ENCODE results near the gene AP1S1. TPM values are rescaled to one million over a fixed set of nuclear protein-coding genes. Genes with fewer than 3 reads are reported as not detected.

AP1S1 gene
- total RNA-seq: 128 and 158 TPM in 2 replicates

DNA sequence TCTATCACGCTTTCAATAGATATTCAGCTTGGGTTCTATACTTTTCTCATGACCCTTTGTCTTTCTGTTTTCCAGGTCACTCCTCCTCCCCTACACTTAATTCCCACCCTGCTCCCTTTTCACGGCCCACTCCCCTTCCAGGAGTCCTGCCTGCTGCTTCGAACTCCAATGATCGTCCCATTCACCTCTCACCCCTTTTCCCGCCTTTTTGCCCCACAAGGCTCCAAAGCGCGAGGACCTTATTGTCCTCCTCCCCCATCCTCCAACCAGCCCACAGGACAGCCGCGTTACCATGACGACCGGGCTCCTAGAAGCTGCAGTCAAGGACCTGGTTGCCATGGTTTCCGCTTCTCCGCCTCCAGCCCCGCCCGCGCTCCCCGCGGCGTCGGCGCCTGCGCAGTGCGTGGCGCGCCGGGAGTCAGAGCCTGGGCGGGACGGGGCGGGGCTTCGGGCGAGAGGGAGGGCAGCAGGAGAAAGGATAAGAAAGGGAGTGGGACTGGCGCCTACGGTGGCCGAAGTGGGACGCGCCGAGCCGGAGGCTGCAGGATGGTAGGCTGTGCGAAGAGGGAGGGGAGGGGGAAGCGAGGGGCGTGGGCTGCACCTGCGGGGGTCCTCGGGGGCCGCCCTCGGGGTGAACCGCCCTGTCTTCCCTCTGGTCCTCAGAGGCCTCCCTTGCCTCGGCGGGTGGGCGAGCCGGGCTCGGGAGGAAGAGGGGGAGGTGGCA is at the start of gene AP1S1:
TSS of gene AP1S1 (plus strand) at position 508 of the 724 bp plus-strand sequence. CDS start at position 547, 39 bp downstream.

DNA sequence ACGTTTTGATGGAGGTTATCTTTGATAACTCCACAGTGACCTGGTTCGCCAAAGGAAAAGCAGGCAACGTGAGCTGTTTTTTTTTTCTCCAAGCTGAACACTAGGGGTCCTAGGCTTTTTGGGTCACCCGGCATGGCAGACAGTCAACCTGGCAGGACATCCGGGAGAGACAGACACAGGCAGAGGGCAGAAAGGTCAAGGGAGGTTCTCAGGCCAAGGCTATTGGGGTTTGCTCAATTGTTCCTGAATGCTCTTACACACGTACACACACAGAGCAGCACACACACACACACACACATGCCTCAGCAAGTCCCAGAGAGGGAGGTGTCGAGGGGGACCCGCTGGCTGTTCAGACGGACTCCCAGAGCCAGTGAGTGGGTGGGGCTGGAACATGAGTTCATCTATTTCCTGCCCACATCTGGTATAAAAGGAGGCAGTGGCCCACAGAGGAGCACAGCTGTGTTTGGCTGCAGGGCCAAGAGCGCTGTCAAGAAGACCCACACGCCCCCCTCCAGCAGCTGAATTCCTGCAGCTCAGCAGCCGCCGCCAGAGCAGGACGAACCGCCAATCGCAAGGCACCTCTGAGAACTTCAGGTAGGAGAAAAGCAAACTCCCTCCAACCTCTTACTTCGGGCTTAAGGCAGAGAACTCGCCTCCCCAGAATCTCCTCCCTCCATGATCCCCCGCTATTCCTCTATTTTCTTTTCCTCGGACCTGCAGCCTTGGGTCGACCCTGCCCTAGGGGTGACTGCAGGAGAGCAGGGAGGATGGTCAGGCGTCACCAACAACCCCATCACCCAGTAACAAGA is 27.4 kb upstream of the AP1S1 start, which contains the start of gene SERPINE1:
TSS of gene SERPINE1 (plus strand) at position 454 of the 809 bp plus-strand sequence. CDS start 1,290 bp downstream, outside the sequence.

DNA sequence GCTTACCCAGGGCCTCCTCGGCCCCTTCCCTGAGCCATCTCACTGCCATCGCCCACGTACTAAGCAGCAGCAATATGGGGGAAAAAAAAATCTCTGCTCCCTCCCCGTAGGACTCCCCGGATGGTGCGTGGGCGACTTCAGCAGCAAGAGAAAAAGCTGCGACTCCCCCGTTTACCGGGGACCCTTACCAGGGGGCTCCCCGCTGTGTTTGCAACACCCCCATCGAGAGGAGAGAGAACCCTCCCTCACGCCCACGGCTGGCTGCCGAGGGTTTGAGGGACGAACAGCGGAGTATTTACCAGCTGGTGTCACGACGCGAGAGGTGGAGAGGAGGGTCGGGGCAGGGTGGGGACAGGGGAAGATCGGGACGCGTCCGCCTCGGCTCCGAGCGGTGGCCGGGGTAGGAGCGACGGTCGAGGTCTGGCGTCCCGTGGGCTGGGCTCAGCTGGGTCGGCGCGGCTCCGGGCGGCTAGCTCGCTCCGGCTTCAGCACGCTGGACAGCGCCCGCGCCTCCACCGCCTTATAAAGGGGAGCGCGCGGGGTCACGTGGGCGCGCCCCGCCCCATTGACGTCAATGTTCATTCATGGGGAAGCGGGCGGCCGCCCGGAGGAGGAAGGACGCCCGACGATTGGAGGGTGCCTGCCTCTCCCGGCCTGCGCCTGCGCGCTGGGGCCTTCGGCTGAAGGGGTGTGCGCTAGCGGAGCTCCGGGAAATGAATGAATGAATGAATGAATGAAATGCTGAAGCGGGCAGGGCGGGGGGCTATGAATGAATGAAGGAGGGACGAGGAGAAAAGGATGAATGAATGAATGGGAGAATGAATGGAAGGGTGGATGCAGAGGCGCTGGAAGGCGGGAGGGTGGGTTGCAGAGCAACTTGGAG is 11.0 kb downstream of the AP1S1 start, which contains the start of gene VGF:
TSS of gene VGF (minus strand) at position 495 of the 883 bp plus-strand sequence. CDS start 726 bp downstream, outside the sequence.

DNA sequence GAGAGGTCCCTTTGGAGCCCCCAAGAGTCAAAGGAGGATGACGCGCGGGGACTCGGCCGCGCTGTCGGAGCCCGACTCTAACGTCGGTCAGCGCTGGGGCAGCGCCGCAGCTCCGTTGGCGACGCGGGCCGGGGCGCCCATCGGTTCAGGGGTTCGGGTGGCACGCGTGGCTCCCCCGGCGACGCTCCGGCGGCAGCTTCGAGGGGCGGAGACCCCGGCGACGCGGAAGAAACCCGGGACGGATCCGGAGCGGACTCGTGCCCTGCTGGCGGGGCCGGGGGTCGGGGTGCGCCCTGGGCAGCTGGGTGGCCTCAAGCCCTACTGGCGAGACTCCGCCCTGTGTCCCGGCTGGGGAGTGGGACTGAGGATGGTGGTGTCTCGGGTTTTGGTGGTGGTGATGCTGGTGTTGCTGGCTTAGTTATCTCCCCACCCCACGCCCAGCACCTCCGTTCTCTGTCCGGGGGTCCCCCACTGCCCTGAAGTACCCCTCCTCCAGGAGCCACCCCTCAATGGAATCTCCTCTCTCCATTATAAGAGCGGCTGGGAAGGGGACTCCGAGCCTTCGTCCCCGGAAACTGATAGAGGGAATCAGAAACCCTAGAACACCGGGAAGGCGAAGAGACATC is 26.0 kb downstream of the AP1S1 start, which contains the start of gene NAT16:
TSS of gene NAT16 (minus strand) at position 164 of the 626 bp plus-strand sequence. CDS start 5,486 bp downstream, outside the sequence.

DNA sequence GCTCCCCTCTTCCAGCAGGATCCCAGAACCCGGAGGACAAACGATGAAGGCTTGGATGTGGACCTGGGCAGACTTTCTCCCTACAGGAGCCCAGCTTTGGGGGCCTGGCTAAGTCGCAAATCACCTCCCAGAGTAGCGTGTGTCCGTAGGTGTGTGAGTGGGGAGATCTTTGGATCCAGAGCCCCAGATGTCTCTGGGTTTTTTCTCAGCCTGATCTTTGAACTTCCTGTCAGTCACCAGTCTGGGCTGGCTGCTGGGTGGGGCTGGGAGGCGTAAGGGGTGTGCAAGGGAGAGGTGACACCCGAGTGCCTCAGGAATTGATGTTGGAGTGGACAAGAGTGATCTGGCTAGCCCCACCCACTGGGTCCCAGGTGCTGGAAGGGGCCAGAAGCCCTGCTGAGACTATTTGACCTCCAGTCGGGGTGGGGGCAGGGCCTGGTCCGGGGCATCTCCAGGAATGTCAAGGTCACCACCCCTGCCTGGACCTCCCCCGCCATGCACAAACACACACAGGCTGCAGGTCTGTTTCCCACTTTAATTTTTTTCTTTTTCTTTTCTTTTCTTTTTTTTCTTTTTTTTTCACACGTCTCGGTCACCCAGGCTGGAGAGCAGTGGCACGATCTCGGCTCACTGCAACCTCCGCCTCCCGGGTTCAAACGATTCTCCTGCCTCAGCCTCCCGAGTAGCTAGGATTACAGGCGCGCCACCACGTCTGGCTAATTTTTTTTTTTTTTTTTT is 46.8 kb downstream of the AP1S1 start, which contains the start of gene MOGAT3:
TSS of gene MOGAT3 (minus strand) at position 175 of the 738 bp plus-strand sequence. CDS start 182 bp downstream, outside the sequence.

Other genes with a start within 250 kb of the AP1S1 start
- gene MUC3A, start 204.9 kb upstream of the AP1S1 start, total RNA-seq: not detected in 2 replicates
- 5.7 TPM in 1 of 2 replicates, not detected in the other for gene MUC12, start 184.9 kb upstream of the AP1S1 start, total RNA-seq
- not detected in 2 replicates for gene MUC17, start 134.4 kb upstream of the AP1S1 start, total RNA-seq
- 10.8 and 14.7 TPM in 2 replicates for gene TRIM56, start 69.0 kb upstream of the AP1S1 start, total RNA-seq
- 2,658 and 2,684 TPM in 2 replicates for gene SERPINE1, start 27.4 kb upstream of the AP1S1 start, total RNA-seq
- 0.18 and 0.65 TPM in 2 replicates for gene VGF, start 11.1 kb downstream of the AP1S1 start, total RNA-seq
- gene NAT16, start 25.8 kb downstream of the AP1S1 start, total RNA-seq: not detected in 2 replicates
- not detected in 2 replicates for gene MOGAT3, start 46.6 kb downstream of the AP1S1 start, total RNA-seq
- gene PLOD3, start 63.1 kb downstream of the AP1S1 start, total RNA-seq: 107 and 134 TPM in 2 replicates
- gene ZNHIT1, start 63.7 kb downstream of the AP1S1 start, total RNA-seq: 135 and 156 TPM in 2 replicates
- gene CLDN15, start 83.3 kb downstream of the AP1S1 start, total RNA-seq: 4.7 and 7.0 TPM in 2 replicates
- 214 and 222 TPM in 2 replicates for gene FIS1, start 90.6 kb downstream of the AP1S1 start, total RNA-seq
- 22.7 and 22.9 TPM in 2 replicates for gene IFT22, start 167.3 kb downstream of the AP1S1 start, total RNA-seq
- gene COL26A1, start 208.4 kb downstream of the AP1S1 start, total RNA-seq: not detected in 2 replicates

Data from cardiac atrium fibroblast (primary cell).